Measurements from ENCODE around the gene TBX19.

TBX19 gene

DNA sequence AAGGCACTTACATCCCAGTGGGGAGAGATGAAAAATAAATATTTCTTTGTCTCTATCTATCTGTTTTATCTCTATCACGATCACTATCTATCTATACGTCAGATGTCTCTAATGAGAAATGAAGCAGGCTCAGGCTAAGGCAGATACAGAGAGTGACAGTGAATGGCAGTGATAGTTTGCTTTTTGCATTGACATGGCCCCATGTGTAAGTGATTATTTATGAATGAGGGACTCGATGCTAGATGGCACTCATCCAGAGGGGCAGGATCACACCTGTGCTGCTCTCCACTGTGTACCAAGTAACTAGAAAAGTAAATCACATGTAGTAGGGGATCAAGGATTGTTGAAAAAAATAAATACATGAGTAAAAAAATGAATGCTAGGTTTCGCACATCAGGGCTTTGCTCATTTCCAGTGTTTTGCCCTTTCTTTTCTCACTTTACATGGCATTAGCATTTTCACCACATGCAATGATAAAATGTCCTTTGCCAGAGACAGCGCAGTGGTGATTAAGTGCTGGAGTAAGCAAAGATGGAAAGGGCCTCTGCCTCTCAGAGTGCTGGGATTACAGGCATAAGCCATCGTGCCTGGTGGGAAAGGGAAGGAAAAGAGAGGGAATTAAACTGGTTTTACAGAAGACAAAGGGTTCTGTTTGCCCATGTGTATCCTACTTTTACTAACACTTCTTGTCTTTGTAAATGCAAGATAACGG lies 16.5 kb downstream of the TBX19 start:
- no peaks in the 10 kb centered on the region for H3K36me3 ChIP-seq (ENCODE audit: insufficient read depth, low read length)
- no peaks in the 10 kb centered on the region for H3K79me2 ChIP-seq (ENCODE audit: control insufficient read depth, insufficient read depth, low read length, unreplicated experiment)
- H3K27me3 ChIP-seq (ENCODE audit: insufficient read depth, low read length) = no peaks in the 10 kb centered on the region
- peaks cover 9% of the 10 kb centered on the region for H3K4me1 ChIP-seq (ENCODE audit: control insufficient read depth, insufficient read depth, low read length, unreplicated experiment)
- H3K27ac ChIP-seq (ENCODE audit: low read depth, low read length) = no peak overlapping the region
- H3K4me3 ChIP-seq (ENCODE audit: low read depth, low read length) = no peak overlapping the region
- no peak overlapping the region for H2AFZ ChIP-seq (ENCODE audit: low read length, unreplicated experiment)

DNA sequence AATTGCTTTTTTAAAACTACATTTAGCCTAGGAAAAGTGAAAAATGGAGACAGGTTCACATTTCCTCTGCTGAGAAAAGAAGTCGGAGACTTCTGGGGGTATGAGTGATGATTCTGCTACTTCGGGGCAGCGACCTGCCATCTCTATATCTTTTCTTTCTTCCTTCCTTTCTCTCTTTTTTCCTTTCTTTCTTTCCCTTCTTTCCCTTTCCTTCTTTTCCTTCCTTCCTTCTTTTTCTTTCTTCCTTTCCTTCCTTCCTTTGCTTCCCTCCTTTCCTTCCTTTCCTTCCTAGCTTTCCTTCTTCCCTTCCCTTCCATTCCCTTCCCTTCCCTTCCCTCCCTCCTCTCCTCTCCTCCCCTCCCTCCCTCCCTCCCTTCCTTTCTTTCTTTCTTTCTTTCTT lies 17.8 kb downstream of the TBX19 start:
- no peak overlapping the region for H2AFZ ChIP-seq (ENCODE audit: low read length, unreplicated experiment)
- no peaks in the 10 kb centered on the region for H3K27me3 ChIP-seq (ENCODE audit: insufficient read depth, low read length)
- H3K79me2 ChIP-seq (ENCODE audit: control insufficient read depth, insufficient read depth, low read length, unreplicated experiment) = no peaks in the 10 kb centered on the region
- H3K4me1 ChIP-seq (ENCODE audit: control insufficient read depth, insufficient read depth, low read length, unreplicated experiment) = peaks cover 9% of the 10 kb centered on the region
- H3K27ac ChIP-seq (ENCODE audit: low read depth, low read length) = no peak overlapping the region
- no peak overlapping the region for H3K4me3 ChIP-seq (ENCODE audit: low read depth, low read length)
- no peaks in the 10 kb centered on the region for H3K36me3 ChIP-seq (ENCODE audit: insufficient read depth, low read length)

DNA sequence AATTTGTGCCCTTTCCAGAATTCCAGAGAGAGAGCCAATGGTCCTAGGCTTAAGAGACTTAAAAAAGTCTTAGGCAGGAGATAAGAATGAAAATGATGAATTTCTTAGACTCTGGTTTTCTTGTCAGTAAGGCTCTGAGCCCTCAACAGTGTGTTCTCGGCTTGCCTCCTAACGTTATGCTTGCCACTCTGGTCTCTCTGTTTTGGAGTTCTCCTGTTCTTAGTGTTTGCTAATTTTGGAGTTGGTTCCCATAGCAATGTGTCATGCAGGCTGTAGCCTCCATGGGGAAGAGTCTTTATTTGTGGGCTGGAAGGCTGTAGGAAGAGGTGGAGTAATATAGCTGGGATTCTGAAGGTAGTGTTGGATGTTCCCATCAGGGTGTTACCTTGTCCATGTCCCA lies 19.9 kb downstream of the TBX19 start:
- no peak overlapping the region for H3K4me3 ChIP-seq (ENCODE audit: low read depth, low read length)
- H3K27ac ChIP-seq (ENCODE audit: low read depth, low read length) = no peak overlapping the region
- H3K27me3 ChIP-seq (ENCODE audit: insufficient read depth, low read length) = no peaks in the 10 kb centered on the region
- H2AFZ ChIP-seq (ENCODE audit: low read length, unreplicated experiment) = no peak overlapping the region
- H3K79me2 ChIP-seq (ENCODE audit: control insufficient read depth, insufficient read depth, low read length, unreplicated experiment) = no peaks in the 10 kb centered on the region
- peaks cover 9% of the 10 kb centered on the region for H3K4me1 ChIP-seq (ENCODE audit: control insufficient read depth, insufficient read depth, low read length, unreplicated experiment)
- H3K36me3 ChIP-seq (ENCODE audit: insufficient read depth, low read length) = no peaks in the 10 kb centered on the region

DNA sequence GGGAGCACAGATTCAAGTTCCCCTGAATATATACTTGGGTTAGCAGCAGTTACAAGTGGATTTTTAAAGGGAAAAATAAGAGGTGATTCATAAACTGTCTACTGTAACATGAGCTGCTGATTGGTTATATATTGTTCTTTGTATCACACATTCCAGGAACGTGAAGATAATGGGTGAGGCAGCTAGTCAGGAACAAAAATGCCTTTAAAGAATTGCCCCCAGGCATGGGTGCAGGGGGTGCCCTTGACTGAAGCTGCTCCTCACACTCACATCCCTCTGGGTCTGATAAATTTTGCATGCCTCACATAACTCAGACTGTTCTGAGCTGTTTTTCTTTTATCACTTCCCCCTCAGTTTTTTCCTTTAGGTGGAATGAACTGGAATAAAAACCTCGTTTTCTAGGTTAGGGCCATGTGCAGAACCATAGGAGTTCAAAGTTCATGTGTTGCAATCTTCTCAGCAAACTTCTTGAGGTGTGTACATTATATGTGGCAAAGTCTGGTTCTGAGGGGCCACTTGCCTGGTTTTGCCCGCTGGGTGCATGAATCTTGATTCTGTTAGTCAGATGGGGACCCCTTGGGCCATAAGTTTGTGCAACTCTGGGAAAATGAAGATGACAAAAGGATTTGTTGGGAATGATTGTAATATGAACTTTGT lies 21.1 kb downstream of the TBX19 start:
- no peaks in the 10 kb centered on the region for H3K79me2 ChIP-seq (ENCODE audit: control insufficient read depth, insufficient read depth, low read length, unreplicated experiment)
- H3K4me1 ChIP-seq (ENCODE audit: control insufficient read depth, insufficient read depth, low read length, unreplicated experiment) = peaks cover 9% of the 10 kb centered on the region
- H3K27me3 ChIP-seq (ENCODE audit: insufficient read depth, low read length) = no peaks in the 10 kb centered on the region
- no peak overlapping the region for H3K4me3 ChIP-seq (ENCODE audit: low read depth, low read length)
- H3K36me3 ChIP-seq (ENCODE audit: insufficient read depth, low read length) = no peaks in the 10 kb centered on the region
- H3K27ac ChIP-seq (ENCODE audit: low read depth, low read length) = no peak overlapping the region
- no peak overlapping the region for H2AFZ ChIP-seq (ENCODE audit: low read length, unreplicated experiment)

DNA sequence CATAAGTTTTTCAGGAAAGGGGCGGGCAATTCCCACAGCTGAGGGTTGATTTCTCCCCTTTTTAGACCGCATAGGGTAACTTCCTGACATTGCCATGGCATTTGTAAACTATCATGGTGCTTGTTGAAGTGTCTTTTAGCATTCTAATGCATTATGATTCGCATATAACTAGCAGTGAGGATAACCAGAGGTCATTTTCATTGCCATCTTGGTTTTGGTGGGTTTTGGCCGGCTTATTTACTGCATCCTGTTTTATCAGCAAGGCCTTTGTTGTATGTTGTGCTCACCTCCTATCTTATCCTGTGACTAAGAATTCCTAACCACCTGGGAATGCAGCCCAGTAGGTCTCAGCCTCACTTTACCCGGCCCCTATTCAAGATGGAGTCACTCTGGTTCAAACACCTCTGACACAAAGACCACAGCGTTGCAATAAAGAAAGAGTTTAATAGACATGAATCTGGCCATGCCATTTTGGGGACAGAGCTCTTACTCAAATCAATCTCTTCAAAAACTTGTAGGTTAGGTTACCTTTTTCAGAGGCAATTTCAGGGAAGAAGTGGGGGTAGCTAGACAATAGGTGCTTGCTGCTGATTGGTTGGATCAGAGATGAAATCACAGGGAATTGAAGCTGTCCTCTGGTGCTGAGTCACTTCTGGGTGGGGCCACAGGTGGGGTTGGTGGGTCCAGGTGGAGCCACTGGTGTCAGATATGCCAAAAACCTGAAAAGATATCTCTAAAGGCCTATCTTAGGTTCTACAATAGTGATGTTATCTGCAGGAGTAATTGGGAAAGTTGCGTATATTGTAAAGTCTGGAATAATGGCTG lies 23.3 kb downstream of the TBX19 start:
- H3K79me2 ChIP-seq (ENCODE audit: control insufficient read depth, insufficient read depth, low read length, unreplicated experiment) = no peaks in the 10 kb centered on the region
- H3K27me3 ChIP-seq (ENCODE audit: insufficient read depth, low read length) = no peaks in the 10 kb centered on the region
- no peaks in the 10 kb centered on the region for H3K36me3 ChIP-seq (ENCODE audit: insufficient read depth, low read length)
- no peak overlapping the region for H3K4me3 ChIP-seq (ENCODE audit: low read depth, low read length)
- H3K4me1 ChIP-seq (ENCODE audit: control insufficient read depth, insufficient read depth, low read length, unreplicated experiment) = peaks cover 9% of the 10 kb centered on the region
- H2AFZ ChIP-seq (ENCODE audit: low read length, unreplicated experiment) = no peak overlapping the region
- H3K27ac ChIP-seq (ENCODE audit: low read depth, low read length) = no peak overlapping the region

DNA sequence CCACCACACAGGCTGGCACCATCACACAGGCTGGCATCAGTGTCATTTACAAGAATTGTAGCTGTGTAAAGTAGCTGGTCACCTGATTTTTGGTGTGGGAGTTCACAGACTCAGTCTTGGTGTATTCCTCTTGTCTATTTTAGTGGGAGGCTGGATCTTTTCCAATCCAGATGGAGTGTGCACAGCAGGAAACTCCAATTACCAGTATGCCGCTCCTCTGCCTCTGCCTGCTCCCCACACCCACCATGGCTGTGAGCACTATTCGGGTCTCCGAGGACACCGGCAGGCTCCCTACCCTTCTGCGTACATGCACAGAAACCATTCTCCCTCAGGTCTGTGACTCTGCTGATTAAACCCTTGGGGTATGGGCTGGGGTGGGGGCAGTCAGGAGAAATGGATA lies 24.2 kb downstream of the TBX19 start:
- H3K79me2 ChIP-seq (ENCODE audit: control insufficient read depth, insufficient read depth, low read length, unreplicated experiment) = no peaks in the 10 kb centered on the region
- H3K36me3 ChIP-seq (ENCODE audit: insufficient read depth, low read length) = no peaks in the 10 kb centered on the region
- H2AFZ ChIP-seq (ENCODE audit: low read length, unreplicated experiment) = no peak overlapping the region
- H3K27me3 ChIP-seq (ENCODE audit: insufficient read depth, low read length) = no peaks in the 10 kb centered on the region
- no peak overlapping the region for H3K27ac ChIP-seq (ENCODE audit: low read depth, low read length)
- no peak overlapping the region for H3K4me3 ChIP-seq (ENCODE audit: low read depth, low read length)
- H3K4me1 ChIP-seq (ENCODE audit: control insufficient read depth, insufficient read depth, low read length, unreplicated experiment) = peaks cover 9% of the 10 kb centered on the region

DNA sequence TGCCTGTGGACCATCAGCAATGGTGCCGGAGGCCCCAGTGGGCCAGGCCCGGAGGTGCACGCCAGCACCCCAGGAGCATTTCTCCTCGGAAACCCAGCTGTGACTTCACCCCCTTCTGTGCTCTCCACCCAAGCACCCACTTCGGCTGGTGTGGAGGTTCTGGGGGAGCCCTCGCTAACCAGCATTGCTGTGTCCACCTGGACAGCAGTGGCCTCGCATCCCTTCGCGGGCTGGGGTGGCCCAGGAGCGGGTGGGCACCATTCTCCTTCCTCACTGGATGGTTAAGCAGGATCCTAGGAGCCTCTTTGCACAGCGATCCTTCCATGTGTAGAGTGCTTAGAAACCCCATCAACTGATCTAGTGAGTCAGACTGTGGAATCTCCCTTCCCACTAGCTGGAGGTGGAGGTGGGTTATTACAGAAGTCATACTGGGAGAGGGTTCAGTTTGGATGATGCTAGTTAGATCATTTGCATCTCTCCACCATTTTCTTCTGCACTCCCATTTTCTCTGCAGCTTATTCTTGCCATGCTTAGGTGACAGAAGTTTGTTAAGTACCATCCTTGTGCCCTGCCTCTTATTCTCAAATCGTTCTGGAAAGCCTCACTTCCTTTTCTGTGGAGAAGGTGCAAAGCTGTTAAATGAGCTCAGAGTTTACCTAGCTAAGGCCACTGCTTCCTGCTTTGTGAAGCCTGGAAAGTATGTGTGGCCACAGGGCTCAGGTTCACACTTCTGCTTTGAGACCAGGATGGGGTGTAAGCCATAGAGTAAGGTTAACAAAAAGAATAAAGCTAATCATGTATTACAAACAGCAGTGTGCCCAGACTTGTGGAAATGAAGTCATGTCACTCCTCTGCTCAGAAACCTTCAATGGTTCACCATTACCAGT lies 32.3 kb downstream of the TBX19 start:
- H3K4me3 ChIP-seq (ENCODE audit: low read depth, low read length) = no peak overlapping the region
- no peak overlapping the region for H3K27ac ChIP-seq (ENCODE audit: low read depth, low read length)
- H3K36me3 ChIP-seq (ENCODE audit: insufficient read depth, low read length) = no peaks in the 10 kb centered on the region
- no peak overlapping the region for H2AFZ ChIP-seq (ENCODE audit: low read length, unreplicated experiment)
- H3K79me2 ChIP-seq (ENCODE audit: control insufficient read depth, insufficient read depth, low read length, unreplicated experiment) = no peaks in the 10 kb centered on the region
- H3K27me3 ChIP-seq (ENCODE audit: insufficient read depth, low read length) = no peaks in the 10 kb centered on the region
- H3K4me1 ChIP-seq (ENCODE audit: control insufficient read depth, insufficient read depth, low read length, unreplicated experiment) = no peaks in the 10 kb centered on the region

DNA sequence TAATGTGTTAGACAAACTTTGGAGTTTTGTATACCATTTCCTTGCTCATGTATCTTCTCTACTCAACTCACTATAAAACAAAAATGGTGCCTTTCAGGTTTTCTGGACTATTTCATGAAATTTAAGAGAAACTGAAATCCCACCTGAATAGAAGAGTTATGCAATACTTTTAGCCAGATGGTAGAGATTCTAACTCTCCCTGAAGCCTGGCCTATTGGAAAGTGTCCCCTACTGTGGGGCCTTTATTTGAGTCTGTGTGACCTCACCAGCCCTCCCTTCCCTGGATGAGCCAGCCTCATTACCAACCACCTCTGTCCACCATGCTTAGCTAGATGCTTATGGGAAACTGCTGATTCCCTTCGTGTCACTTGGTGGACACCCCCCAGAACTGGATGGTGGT lies 35.5 kb downstream of the TBX19 start:
- H2AFZ ChIP-seq (ENCODE audit: low read length, unreplicated experiment) = no peak overlapping the region
- H3K27ac ChIP-seq (ENCODE audit: low read depth, low read length) = no peak overlapping the region
- H3K4me3 ChIP-seq (ENCODE audit: low read depth, low read length) = no peak overlapping the region
- no peaks in the 10 kb centered on the region for H3K27me3 ChIP-seq (ENCODE audit: insufficient read depth, low read length)
- no peaks in the 10 kb centered on the region for H3K36me3 ChIP-seq (ENCODE audit: insufficient read depth, low read length)
- no peaks in the 10 kb centered on the region for H3K79me2 ChIP-seq (ENCODE audit: control insufficient read depth, insufficient read depth, low read length, unreplicated experiment)
- peaks cover 6% of the 10 kb centered on the region for H3K4me1 ChIP-seq (ENCODE audit: control insufficient read depth, insufficient read depth, low read length, unreplicated experiment)

DNA sequence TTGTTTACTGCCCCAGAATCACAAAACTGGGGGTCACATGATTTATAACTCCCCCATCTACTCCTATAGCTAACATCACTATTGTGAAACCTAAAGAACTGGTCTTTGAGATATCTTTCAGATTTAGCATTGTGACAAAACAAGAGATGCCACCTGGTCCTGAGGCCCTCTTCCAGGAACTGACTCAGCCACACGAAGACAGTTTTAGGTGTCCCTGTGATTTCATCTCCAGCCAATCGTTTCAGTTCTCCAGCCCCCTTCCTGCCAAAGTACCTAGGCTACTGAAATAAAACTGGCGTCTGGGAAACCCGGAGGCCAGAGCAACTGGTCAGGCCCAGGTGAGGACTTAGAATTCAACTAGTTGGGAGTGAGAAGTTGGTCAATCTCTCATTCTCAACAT lies 36.6 kb downstream of the TBX19 start:
- no peak overlapping the region for H3K27ac ChIP-seq (ENCODE audit: low read depth, low read length)
- no peak overlapping the region for H3K4me3 ChIP-seq (ENCODE audit: low read depth, low read length)

DNA sequence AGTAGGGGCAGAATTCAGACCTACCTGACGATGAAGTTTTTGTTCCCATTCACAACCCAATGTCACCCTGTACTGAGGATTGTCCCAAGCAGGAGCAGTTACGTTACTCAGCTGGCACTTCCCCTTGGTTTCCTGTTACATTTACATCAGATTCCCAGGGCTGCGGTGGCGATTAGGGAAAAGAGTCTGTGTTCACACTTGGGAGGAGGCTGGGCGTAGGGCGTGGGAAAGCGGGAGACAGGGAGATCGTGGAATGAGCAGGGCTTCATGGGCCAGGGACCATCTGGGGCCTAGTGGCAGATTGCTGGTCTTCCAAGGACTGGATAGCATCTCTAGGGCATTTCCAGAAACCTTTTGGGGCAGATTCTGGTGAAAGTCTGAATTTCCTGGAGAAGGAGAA lies 39.0 kb downstream of the TBX19 start:
- H3K4me1 ChIP-seq (ENCODE audit: control insufficient read depth, insufficient read depth, low read length, unreplicated experiment) = peaks cover 11% of the 10 kb centered on the region
- H3K4me3 ChIP-seq (ENCODE audit: low read depth, low read length) = no peak overlapping the region
- H3K79me2 ChIP-seq (ENCODE audit: control insufficient read depth, insufficient read depth, low read length, unreplicated experiment) = no peaks in the 10 kb centered on the region
- H3K36me3 ChIP-seq (ENCODE audit: insufficient read depth, low read length) = no peaks in the 10 kb centered on the region
- H2AFZ ChIP-seq (ENCODE audit: low read length, unreplicated experiment) = no peak overlapping the region
- H3K27ac ChIP-seq (ENCODE audit: low read depth, low read length) = no peak overlapping the region
- H3K27me3 ChIP-seq (ENCODE audit: insufficient read depth, low read length) = no peaks in the 10 kb centered on the region

More for the DNA sequence above, 36.6 kb downstream of the TBX19 start:
- Histone ChIP-seq H3K4me1 (ENCODE audit: control insufficient read depth, insufficient read depth, low read length, unreplicated experiment) (peaks cover 11% of the 10 kb centered on the region), H2AFZ (ENCODE audit: low read length, unreplicated experiment) (no peak overlapping the region), H3K36me3 (ENCODE audit: insufficient read depth, low read length) (no peaks in the 10 kb centered on the region), H3K79me2 (ENCODE audit: control insufficient read depth, insufficient read depth, low read length, unreplicated experiment) (no peaks in the 10 kb centered on the region), H3K27me3 (ENCODE audit: insufficient read depth, low read length) (no peaks in the 10 kb centered on the region)

Measured in ACC112 (cell line).